Caco-2 (cell line): ENCODE measurements around the gene SLC2A13. TPM values are rescaled to one million over a fixed set of nuclear protein-coding genes. Genes with fewer than 3 reads are reported as not detected.

Experiments used
- BruUV-seq: library from RNA; stranded (reverse); fragments of 400-500 nt; replicated peaks from 2 replicates; lab custom pipeline; 2021; lab: Mats Ljungman, UMichigan
- CTCF ChIA-PET: fragments of 300-600 bp; sonication (Branson Sonifier 250); formaldehyde crosslinking; loops from one replicate; lab custom pipeline; 2022; ENCODE audit warnings: antibody characterized with exemption; lab: Charles Lee
- POLR2A ChIA-PET: fragments of 300-600 bp; sonication (Branson Sonifier 250); formaldehyde crosslinking; loops from one replicate; lab custom pipeline; 2022; ENCODE audit warnings: antibody characterized with exemption; lab: Charles Lee
- DNase-seq, 2 experiments: peaks; one replicate each; pipeline versions ENCODE4 v3.0.0 to v3.0.0-alpha.2; 2020 to 2022
- H3K27me3 ChIP-seq: replicated peaks from 2 replicates; pipeline ENCODE4 v1.6.0; 2011; ENCODE audit warnings: low read length; ENCODE audit not compliant: control insufficient read depth, insufficient read depth
- H3K36me3 ChIP-seq: 2 replicates; pipeline ENCODE4 v1.5.1; 2011; ENCODE audit warnings: low read length; ENCODE audit not compliant: control insufficient read depth, insufficient read depth
- H3K4me1 ChIP-seq: fragments of 250-450 bp; sonication (Bioruptor Pico); 2 replicates; pipeline ENCODE4 v1.5.1; 2020; ENCODE audit warnings: mild to moderate bottlenecking
- H3K4me3 ChIP-seq: 2 replicates; pipeline ENCODE4 v1.5.1; 2011; ENCODE audit warnings: low read depth, mild to moderate bottlenecking, control low read depth, low read length
- H3K9me3 ChIP-seq: fragments of 250-450 bp; sonication (Bioruptor Pico); 2 replicates; pipeline ENCODE4 v1.5.1; 2020; ENCODE audit warnings: mild to moderate bottlenecking, moderate library complexity
- H3K27ac Mint-ChIP-seq: one replicate; pipeline ENCODE4 v1.8.0; 2022; ENCODE audit warnings: mixed read lengths; ENCODE audit not compliant: unreplicated experiment
- H3K27me3 Mint-ChIP-seq: one replicate; pipeline ENCODE4 v1.8.0; 2022; ENCODE audit warnings: mixed read lengths; ENCODE audit not compliant: insufficient read depth, unreplicated experiment
- H3K36me3 Mint-ChIP-seq: one replicate; pipeline ENCODE4 v1.8.0; 2022; ENCODE audit warnings: mild to moderate bottlenecking, mixed read lengths; ENCODE audit not compliant: insufficient read depth, unreplicated experiment
- H3K4me1 Mint-ChIP-seq: one replicate; pipeline ENCODE4 v1.8.0; 2022; ENCODE audit warnings: low read depth, mixed read lengths; ENCODE audit not compliant: unreplicated experiment
- H3K4me3 Mint-ChIP-seq: one replicate; pipeline ENCODE4 v1.8.0; 2022; ENCODE audit warnings: mild to moderate bottlenecking, moderate library complexity, mixed read lengths; ENCODE audit not compliant: unreplicated experiment
- H3K9me3 Mint-ChIP-seq: one replicate; pipeline ENCODE4 v1.8.0; 2022; ENCODE audit warnings: mixed read lengths; ENCODE audit not compliant: unreplicated experiment
- CTCF ChIP-seq, 2 experiments: fragments of 200-600 bp in 1 of 2; IDR thresholded peaks; 1 replicate in 1 of 2; 2 replicates in 1 of 2; pipeline versions ENCODE4 v1.5.1 to v1.8.0; 2011 to 2022; ENCODE audit warnings: antibody characterized with exemption in 1 of 2, control low read depth in 1 of 2, inconsistent platforms in 1 of 2, low read depth in 1 of 2, low read length in 1 of 2, mild to moderate bottlenecking in 1 of 2, moderate library complexity in 1 of 2; ENCODE audit not compliant: insufficient read depth in 1 of 2, severe bottlenecking in 1 of 2, unreplicated experiment in 1 of 2
- intact Hi-C: fragments of 100-400 bp; cut with micrococcal nuclease; formaldehyde crosslinking; loops from one replicate; pipeline ENCODE4 v1.10.0; 2022; ENCODE audit not compliant: unreplicated experiment
- total RNA-seq: library from RNA; stranded (reverse); gene quantifications from 2 replicates; pipeline ENCODE4 v1.2.3, GENCODE V29; 2022

The SLC2A13 gene
- total RNA-seq, 1 experiment from 2014 or later, result 3.0 TPM

- Mint-ChIP-seq H3K27me3 (no peaks in the 10 kb centered on the region), H3K9me3 (peaks cover 8% of the 10 kb centered on the region), H3K4me3 (no peak overlapping the region), H3K4me1 (no peaks in the 10 kb centered on the region), H3K27ac (no peak overlapping the region), H3K36me3 (no peaks in the 10 kb centered on the region)
- Histone ChIP-seq H3K4me3 (no peak overlapping the region), H3K27me3 (no peaks in the 10 kb centered on the region), H3K9me3 (no peaks in the 10 kb centered on the region), H3K4me1 (no peaks in the 10 kb centered on the region), H3K36me3 (no peaks in the 10 kb centered on the region)
- POLR2A ChIA-PET, result no interaction called here
- CTCF ChIA-PET, result no interaction called here
- DNase-seq, result no peak
- intact Hi-C loops, result no loop called here
- no TSS peak for BruUV-seq
- TF ChIP-seq CTCF (IDR thresholded peaks at IDR 0.05; ENCODE audit: insufficient read depth in 1 of 2, low read depth in 1 of 2, low read length in 1 of 2, severe bottlenecking in 1 of 2, unreplicated experiment in 1 of 2), result no peak
These were observed 130.4 kb downstream of the SLC2A13 start for GRCh38 chr12:39975374-39975918.

- CTCF ChIA-PET, result no interaction called here
- BruUV-seq, result no TSS peak
- Histone ChIP-seq H3K4me3 (no peak overlapping the region), H3K4me1 (no peaks in the 10 kb centered on the region), H3K27me3 (no peaks in the 10 kb centered on the region), H3K36me3 (no peaks in the 10 kb centered on the region), H3K9me3 (peaks cover 2% of the 10 kb centered on the region; the same call in 1 of the 2 replicates)
- DNase-seq, result no peak
- Mint-ChIP-seq H3K27me3 (no peaks in the 10 kb centered on the region), H3K4me3 (no peak overlapping the region), H3K27ac (no peak overlapping the region), H3K4me1 (no peaks in the 10 kb centered on the region), H3K36me3 (no peaks in the 10 kb centered on the region), H3K9me3 (peaks cover 8% of the 10 kb centered on the region)
- intact Hi-C loops, result no loop called here
- no peak for TF ChIP-seq CTCF (IDR thresholded peaks at IDR 0.05; ENCODE audit: insufficient read depth in 1 of 2, low read depth in 1 of 2, low read length in 1 of 2, severe bottlenecking in 1 of 2, unreplicated experiment in 1 of 2)
- POLR2A ChIA-PET, result no interaction called here
These were observed 133.8 kb downstream of the SLC2A13 start for GRCh38 chr12:39972119-39972518.

GRCh38 chr12:39971348-39971747, 134.5 kb downstream of the SLC2A13 start:
- peaks cover 2% of the 10 kb centered on the region; the same call in 1 of the 2 replicates for H3K9me3 ChIP-seq
- no peaks in the 10 kb centered on the region for H3K4me1 Mint-ChIP-seq
- H3K4me3 Mint-ChIP-seq, result no peak overlapping the region
- BruUV-seq, result no TSS peak
- peaks cover 8% of the 10 kb centered on the region for H3K9me3 Mint-ChIP-seq
- ChIA-PET CTCF (no interaction called here), POLR2A (no interaction called here)
- no peaks in the 10 kb centered on the region for H3K4me1 ChIP-seq
- H3K27me3 Mint-ChIP-seq, result no peaks in the 10 kb centered on the region
- H3K36me3 Mint-ChIP-seq, result no peaks in the 10 kb centered on the region
- no peaks in the 10 kb centered on the region for H3K36me3 ChIP-seq
- H3K4me3 ChIP-seq, result no peak overlapping the region
- intact Hi-C loops, result no loop called here
- no peak for TF ChIP-seq CTCF (IDR thresholded peaks at IDR 0.05; ENCODE audit: insufficient read depth in 1 of 2, low read depth in 1 of 2, low read length in 1 of 2, severe bottlenecking in 1 of 2, unreplicated experiment in 1 of 2)
- DNase-seq, result no peak
- no peaks in the 10 kb centered on the region for H3K27me3 ChIP-seq
- no peak overlapping the region for H3K27ac Mint-ChIP-seq
